AG08395 (cell line): Measurements from ENCODE around the gene PPFIA4.
"Not testable (repeated sequence)": the region's sequence is repeated elsewhere in the genome, so short reads cannot be mapped to it uniquely, and the experiment has no call there.

Experiments
- DNase-seq: peaks from one replicate; pipeline ENCODE4 v3.0.0; 2012; ENCODE audit warnings: mixed read lengths, low spot score

The PPFIA4 gene

GRCh38 chr1:203026031-203026665 is at the start of gene PPFIA4:
PPFIA4 (plus strand) TSS chr1:203026491; CDS start chr1:203039009, 12,518 bp downstream.
- peak; percentile 97 for DNase-seq

- no peak for DNase-seq
Observed at GRCh38 chr1:202976633-202977032, 49.7 kb upstream of the PPFIA4 start.

- DNase-seq = no peak
Observed at GRCh38 chr1:202979459-202979858, 46.8 kb upstream of the PPFIA4 start.

- no peak for DNase-seq
Observed at GRCh38 chr1:202981939-202982338, 44.4 kb upstream of the PPFIA4 start.

- DNase-seq = no peak
Observed at GRCh38 chr1:202982715-202983430, 43.4 kb upstream of the PPFIA4 start.

GRCh38 chr1:202986120-202986519 is 40.2 kb upstream of the PPFIA4 start:
- not testable (repeated sequence) for DNase-seq

GRCh38 chr1:202987255-202987654 is 39.0 kb upstream of the PPFIA4 start:
- DNase-seq = no peak

GRCh38 chr1:202987922-202988583 is 38.2 kb upstream of the PPFIA4 start:
- DNase-seq = no peak

- no peak for DNase-seq
Observed at GRCh38 chr1:202989879-202990278, 36.4 kb upstream of the PPFIA4 start.

- DNase-seq = no peak
Observed at GRCh38 chr1:202991112-202991511, 35.2 kb upstream of the PPFIA4 start.

- DNase-seq = no peak
Observed at GRCh38 chr1:202994756-202995155, 31.5 kb upstream of the PPFIA4 start.

- DNase-seq = peak; percentile 43
Observed at GRCh38 chr1:202998836-202999750, 27.2 kb upstream of the PPFIA4 start.

- no peak for DNase-seq
Observed at GRCh38 chr1:203000217-203000944, 25.9 kb upstream of the PPFIA4 start.

GRCh38 chr1:203001986-203002385 is 24.3 kb upstream of the PPFIA4 start:
- DNase-seq = no peak

- no peak for DNase-seq
Observed at GRCh38 chr1:203002951-203003350, 23.3 kb upstream of the PPFIA4 start.

- not testable (repeated sequence) for DNase-seq
Observed at GRCh38 chr1:203005395-203006142, 20.7 kb upstream of the PPFIA4 start.

- peak; percentile 97 for DNase-seq
Observed at GRCh38 chr1:203006948-203007871, 19.1 kb upstream of the PPFIA4 start, which contains the start of gene TMEM183A. TMEM183A (plus strand) TSS chr1:203007374; CDS start chr1:203007466, 92 bp downstream.

- DNase-seq = no peak
Observed at GRCh38 chr1:203009185-203009584, 17.1 kb upstream of the PPFIA4 start.

- no peak for DNase-seq
Observed at GRCh38 chr1:203011582-203011981, 14.7 kb upstream of the PPFIA4 start.
